ENCODE results near the gene KDM2A.

Gene KDM2A

GRCh38 chr11:67262731-67263675 is 143.9 kb downstream of the KDM2A start:
- peak; percentile 89 for DNase-seq

DNA sequence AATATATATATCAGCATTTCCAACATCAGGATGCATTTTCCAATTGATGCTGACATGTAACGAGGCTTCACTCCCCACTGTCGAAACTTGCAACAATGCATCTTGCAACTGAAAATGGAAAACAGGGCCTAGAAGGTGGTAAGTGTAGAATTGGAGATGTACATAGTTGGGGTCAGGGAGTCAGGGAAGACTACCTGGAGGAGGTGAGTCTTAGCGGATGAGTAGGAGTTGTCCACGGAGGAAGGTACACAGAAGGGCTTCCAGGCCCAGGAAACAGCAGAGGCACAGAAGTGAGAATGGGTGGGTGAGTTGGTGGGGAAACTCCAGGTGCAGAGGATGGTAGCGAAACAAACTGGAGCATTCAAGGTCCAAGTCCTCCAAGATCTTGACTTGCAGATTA is 145.2 kb downstream of the KDM2A start:
- no peak for DNase-seq

- DNase-seq = no peak
Measured at GRCh38 chr11:67264877-67265632, 146.0 kb downstream of the KDM2A start.

DNA sequence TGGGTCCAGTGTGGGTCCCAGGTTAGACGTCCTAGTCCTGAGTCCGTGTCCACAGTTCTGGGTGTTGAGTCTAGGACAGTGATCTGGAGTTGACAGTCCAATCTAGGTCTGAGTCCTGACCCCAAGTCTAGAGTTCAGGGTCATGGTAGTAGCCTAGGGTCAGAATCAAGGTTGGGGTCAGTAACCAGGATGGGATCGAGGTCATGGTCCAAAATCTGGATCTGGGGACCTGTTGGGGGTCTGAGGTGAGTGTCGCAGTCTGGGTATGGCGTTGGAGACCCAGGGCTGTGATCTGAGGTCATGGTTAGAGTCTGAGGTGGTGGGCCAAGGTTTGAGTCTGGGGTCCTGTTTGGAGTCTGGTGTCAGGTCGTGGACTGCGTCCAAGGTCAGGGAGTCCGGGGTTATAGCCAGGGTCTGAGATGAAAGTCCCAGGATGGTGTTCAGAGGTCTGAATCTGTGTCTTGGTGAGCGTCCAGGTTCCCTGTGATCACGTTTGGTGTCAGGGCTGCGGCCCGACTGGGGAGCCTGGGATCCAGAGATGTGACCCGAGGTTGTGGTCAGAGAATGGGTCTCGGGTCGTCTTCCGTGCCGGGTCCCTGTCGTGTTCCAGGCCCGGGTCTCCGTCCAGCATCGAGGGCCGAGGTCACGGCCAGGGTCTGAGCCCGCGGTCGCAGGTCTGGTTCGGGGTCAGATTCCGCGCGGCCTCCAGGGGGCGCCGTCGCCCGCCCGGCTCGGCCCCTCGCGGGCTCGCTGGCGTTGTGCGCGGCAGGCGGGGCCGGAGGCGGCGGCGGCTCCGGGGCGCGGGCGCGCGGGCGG is 146.8 kb downstream of the KDM2A start:
- peak; percentile 86 for DNase-seq

GRCh38 chr11:67266449-67267187 is 147.6 kb downstream of the KDM2A start, which contains the start of gene GRK2:
Gene GRK2 (plus strand): TSS chr11:67266473. CDS start chr11:67266700, 227 bp downstream.
- peak; percentile 61 for DNase-seq

DNA sequence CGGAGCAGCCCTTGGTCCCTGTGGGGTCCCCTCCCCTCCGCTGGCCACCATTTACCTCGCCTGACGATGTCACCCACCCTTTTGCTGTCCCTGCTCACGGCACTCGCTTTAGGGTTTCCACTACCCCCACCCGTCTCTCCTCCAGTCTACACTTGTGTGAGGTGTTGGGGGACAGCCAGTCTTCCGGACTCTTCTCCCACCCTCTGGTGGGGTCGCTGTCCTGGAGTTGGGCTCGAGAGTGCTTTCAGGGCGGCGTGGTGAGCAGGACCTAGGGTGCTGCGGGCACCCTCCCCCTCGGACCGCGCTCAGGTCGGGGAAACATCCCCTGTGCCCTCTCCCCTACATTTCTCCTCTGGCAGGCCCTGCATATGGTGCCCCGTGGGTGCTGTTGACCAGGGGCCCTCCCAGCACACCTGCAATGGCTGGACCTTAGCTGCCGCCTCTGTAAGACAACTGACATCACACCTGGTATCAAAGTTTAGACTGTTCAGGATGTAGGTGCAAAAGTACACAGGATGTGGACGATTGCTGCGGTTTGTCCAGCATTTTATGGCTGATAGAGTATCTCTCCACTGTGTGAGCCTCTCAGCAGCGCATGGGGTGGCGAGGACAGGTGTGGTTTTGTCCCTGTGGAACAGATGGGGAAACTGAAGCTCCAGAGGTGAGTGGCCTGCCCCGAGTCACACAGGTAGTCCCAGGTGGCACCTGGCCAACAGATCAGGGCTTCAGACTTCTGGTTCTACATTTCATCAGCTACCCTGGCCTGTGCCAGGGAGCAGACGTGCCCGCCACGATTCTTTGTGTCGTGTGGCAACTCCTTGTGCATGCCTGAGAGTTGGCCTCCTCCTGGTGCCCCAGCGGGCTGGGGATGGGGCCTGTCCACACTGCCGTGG is 148.4 kb downstream of the KDM2A start:
- DNase-seq = peak; percentile 59

DNA sequence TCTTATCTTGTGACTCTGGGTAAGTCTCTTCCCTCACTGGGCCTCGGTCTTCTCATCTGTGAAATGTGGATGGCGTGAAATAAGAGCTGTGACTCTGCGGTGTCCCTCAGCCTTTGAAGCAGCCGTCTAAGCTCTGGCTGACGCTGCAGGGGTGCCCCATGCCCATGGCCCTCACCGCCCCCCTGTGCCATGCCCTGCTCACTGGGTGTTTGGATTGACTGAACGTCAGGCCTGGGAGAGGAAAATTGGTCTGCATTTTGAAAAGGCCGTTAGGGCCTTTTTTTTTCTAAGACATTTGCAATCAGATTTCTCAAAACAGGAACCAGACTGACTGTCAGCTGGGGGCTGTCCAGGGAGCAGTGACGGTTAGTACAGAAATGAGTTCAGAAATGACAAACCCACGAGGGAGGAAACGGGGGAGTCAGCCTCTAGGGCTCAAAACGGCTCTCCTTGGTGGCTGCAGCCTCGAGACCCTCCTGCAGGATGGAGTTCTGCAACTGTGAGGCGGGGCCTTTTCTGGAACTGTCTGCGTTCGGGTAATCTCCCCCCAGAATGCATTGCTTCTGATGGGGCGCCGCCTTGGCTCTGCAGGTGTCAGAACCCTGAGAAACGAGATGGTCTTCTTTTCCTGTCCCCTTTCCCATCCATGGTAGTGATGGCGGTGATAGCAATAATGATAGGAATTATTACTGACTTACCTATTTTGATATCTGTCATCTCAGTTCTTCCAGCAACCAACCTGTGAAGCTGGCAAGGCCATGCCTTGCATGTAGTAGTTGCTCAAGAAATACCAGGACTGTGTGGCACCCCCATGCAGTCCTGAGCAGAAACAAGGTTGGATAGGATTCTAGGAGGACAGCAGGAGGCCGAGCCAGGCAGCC is 149.3 kb downstream of the KDM2A start:
- DNase-seq = peak; percentile 97

DNA sequence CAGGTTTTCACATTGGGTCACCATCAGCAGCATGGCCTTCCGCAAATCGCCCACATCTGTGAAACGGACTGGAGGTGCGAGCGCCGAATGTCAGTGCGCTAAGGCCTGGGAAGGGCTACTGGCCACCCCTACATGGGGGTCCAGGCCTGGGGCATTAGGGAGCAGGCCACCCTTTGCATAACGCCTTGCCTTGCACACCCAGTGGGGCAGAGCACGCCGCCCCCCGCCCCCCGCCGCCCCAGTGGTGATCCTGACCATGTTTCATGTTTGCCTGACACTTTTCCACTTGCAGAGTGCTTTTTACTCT is 149.9 kb downstream of the KDM2A start:
- no peak for DNase-seq

- peak; percentile 48 for DNase-seq
Measured at GRCh38 chr11:67269401-67270255, 150.6 kb downstream of the KDM2A start.

DNA sequence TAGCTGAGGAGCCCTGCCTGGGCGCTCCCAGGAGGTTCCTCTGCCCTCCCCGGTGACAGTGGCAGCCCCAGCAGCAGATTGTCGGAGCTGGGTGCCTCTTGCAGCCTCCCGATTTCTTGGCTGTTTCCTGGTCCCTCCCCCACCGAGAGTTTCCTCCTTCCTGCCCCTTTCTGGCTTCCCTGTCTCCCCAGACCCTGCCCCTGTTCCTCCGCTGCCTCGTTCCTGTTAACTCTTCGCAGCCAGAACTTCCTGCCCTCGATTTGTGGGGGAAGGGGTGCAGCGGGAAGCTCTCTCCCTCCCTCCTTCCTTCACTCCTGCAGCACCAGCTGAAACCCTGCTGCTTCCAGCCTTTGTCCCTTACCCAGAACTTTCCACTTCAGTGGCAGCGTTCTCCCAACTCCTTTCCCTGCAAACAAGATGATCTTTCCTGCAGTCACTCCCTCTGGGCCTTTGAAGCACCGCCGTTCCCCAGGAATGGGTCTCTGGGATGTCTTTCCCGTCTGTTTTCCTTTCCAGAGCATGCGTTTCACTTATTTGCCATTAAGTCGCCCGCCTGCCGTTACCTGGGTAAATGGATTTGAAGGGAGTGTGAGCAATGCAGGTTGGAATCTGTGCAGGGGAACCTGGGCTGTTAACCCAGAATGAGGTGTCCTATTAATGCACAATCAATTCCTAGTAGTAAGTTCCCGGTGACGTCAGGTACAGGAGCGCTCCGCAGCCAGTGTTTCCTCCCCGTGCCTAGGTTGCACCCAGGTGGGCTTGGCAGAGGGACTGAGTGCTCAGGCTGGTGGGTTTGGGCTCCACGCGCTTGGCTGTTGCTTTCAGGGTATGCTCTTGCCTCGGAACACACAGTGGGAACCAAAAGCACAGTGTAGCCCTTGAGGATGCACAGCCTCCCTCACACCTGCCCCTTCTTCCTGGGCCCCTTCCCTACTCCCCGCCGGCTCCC is 151.5 kb downstream of the KDM2A start:
- peak; percentile 55 for DNase-seq

DNA sequence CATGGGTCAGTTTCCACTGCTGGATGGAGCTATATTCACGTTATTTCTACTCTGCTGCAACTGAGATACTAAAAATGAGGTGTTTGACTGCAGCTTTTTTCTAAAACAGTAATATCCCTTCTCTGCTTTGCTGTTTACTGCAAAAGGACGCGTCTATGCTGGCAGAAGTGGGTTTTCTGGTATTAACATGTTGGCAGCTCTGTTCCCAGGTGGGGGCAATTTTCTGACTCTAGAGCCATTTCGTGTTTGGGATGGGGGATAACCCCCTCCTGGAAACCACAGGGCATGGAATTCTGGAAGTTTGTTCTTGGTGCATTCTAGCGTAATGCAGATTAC is 152.1 kb downstream of the KDM2A start:
- DNase-seq = no peak

- peak; percentile 92 for DNase-seq
Measured at GRCh38 chr11:67271541-67272284, 152.7 kb downstream of the KDM2A start.

DNA sequence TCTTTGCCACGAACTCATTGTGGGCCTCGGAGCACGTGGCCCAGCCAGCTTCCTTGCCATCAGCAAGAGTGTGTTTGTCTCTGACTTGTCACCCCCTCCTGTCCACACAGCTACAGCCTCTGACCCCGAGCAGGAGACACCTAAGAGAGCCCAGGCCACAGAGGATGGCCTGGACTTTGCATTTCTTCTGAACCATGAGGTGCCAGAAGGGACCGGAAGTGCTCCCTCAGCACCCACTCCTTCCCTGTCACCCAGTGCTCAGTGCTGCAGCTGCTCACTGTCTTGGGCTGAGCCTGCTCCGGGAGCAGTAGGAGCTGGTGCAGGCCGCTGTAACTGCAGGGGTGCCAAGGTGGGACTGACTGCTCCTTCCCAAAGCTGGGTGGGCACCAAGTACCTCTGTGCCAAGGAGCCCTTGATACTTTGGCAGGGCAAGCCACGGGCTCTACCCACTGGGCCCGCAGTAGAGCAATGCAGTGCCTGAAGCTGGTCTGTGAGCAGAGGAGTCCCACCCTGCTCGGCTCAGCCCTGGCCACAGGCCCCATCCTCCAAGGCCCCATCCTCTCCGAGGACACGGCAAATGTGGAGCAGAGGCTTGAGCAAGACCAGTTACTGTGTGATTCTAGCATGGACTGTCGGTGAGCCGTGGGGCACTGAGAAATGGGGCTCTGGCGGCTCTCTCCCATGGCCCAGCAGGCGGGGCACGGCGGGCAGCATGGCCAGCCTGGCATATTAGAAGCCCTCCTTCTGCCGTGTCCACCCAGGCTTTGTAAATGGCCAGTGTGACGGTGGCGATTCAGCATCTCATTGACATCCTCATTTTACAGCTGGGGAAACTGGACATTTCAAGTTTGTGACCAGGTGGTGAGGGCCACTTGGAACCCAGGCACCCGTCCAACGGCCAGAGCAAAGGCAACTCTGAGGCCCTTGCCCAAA is 153.5 kb downstream of the KDM2A start:
- DNase-seq = peak; percentile 67

GRCh38 chr11:67273260-67273990 is 154.4 kb downstream of the KDM2A start:
- no peak for DNase-seq

DNA sequence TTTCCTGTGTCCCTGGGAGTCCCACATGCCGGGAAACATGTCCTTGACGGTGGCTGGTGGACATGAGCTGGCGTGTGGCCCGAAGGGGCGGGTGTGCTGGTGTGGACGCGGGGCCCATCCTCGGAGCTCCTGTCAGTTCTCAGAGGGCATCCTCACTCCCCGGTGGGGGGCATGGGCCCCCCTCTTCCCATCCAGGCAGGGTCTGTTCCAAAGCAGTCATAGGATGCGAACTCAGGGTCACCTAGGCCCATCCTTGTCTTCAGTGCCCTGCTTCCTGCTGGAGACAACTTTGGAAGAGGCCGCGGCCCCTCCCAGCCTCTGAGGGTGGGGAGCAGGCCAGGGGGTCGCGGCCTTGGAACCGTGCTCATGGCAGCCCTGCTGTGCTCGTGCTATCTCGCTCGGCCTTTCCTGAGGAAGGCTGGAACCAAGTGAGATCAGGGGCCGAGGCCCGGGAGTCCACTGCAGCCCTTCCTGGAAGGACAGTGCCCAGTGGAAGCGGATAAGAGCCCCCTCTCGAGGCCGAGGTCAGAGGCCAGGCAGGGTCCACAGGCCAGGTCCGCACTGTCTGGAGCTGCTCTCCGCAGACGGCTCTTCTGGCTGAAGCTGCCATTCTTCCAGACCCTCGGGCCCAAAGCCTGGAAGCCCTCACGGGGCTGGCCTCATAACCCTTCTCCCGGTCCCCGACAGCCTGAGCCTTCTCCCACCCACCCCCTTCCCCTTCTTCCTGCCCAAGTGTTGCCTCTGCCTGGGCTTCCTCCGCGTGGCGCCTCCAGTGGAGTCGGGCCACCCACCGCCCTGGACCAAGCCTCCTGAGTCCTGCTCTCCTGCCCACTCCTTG is 155.9 kb downstream of the KDM2A start:
- DNase-seq = no peak

All from activated CD4-positive, alpha-beta T cell treated with anti-CD3 and anti-CD28 coated beads, Interleukin-10, Interleukin-2, amounts not matched to agents 100 ng/mL and 50 ng/mL, durations not matched to agents 16 hours and 8 hours (primary cell).